ENCODE results near the gene NMT1.

DNA sequence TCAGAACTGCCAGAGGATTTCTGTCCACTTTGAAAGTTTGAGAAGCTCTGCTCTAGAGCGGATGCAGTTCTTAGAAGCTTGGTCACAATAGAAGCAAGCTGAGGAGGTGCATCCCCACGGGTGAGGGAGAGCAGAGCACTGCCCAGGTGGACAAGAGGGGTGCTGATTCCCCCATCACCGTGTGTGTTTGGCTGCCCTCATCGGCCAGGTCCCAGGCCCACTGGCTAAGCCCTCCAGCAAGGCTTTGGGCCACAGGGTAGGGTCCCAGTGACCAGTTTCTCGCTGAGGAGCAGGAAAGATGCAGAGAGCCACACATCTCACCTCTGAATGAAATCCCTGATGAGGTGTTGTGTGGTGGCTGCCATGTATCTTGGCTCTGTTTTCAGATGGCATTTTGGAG is 26.9 kb downstream of the NMT1 start:
- TF ChIP-seq, protein P1, sequence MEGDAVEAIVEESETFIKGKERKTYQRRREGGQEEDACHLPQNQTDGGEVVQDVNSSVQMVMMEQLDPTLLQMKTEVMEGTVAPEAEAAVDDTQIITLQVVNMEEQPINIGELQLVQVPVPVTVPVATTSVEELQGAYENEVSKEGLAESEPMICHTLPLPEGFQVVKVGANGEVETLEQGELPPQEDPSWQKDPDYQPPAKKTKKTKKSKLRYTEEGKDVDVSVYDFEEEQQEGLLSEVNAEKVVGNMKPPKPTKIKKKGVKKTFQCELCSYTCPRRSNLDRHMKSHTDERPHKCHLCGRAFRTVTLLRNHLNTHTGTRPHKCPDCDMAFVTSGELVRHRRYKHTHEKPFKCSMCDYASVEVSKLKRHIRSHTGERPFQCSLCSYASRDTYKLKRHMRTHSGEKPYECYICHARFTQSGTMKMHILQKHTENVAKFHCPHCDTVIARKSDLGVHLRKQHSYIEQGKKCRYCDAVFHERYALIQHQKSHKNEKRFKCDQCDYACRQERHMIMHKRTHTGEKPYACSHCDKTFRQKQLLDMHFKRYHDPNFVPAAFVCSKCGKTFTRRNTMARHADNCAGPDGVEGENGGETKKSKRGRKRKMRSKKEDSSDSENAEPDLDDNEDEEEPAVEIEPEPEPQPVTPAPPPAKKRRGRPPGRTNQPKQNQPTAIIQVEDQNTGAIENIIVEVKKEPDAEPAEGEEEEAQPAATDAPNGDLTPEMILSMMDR (IDR thresholded peaks at IDR 0.05) = no peak
- TF ChIP-seq POLR2A (IDR thresholded peaks at IDR 0.05) = no peak

Measured in right lobe of liver (tissue), 4 donors.